Body of pancreas (tissue), 4 donors: Measurements from ENCODE around the gene MYBPC1.

Experiments
- POLR2A ChIP-seq, 3 donors: fragments of 450-650 bp; IDR thresholded peaks; one replicate each; pipeline ENCODE4 v1.6.1; 2016; ENCODE audit warnings: antibody characterized with exemption in 3 of 3, mild to moderate bottlenecking in 2 of 3
- TF ChIP-seq, protein P1 (sequence below), 7 experiments: fragments of 450-650 bp in 4 of 7; fragments of 200-600 bp in 3 of 7; sonication (generic) in 3 of 7; IDR thresholded peaks; one replicate each; pipeline ENCODE4 v1.5.1; 2016 to 2019; ENCODE audit warnings: antibody characterized with exemption in 7 of 7

DNA sequence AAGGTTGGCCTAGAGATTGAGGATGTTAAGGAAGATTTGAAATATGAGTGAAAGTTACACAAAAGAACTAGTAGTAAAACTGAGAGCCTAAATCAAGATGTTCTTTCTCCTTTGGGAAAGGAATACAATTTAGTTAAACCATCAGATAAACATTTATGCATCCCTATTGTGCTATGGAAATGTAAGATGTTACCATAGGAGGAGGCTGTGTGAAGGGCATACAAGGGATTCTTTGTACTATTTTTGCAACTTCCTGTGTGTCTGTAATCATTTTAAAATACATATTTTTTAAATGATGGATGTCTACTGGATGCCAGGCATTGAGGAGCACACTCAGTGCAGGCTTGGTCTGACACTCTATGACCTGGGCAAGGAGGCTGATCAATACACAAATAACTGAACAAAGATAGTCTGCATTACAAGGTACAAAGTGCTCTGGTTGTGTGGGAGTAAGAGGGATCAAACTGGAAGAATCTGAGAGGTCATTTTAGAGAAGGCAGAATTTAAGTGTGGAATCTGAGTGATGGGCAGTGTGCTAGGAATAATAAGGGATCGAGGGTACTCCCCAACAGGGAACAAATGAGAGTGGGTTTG, 96.8 kb downstream of the MYBPC1 start:
- TF ChIP-seq, protein P1, sequence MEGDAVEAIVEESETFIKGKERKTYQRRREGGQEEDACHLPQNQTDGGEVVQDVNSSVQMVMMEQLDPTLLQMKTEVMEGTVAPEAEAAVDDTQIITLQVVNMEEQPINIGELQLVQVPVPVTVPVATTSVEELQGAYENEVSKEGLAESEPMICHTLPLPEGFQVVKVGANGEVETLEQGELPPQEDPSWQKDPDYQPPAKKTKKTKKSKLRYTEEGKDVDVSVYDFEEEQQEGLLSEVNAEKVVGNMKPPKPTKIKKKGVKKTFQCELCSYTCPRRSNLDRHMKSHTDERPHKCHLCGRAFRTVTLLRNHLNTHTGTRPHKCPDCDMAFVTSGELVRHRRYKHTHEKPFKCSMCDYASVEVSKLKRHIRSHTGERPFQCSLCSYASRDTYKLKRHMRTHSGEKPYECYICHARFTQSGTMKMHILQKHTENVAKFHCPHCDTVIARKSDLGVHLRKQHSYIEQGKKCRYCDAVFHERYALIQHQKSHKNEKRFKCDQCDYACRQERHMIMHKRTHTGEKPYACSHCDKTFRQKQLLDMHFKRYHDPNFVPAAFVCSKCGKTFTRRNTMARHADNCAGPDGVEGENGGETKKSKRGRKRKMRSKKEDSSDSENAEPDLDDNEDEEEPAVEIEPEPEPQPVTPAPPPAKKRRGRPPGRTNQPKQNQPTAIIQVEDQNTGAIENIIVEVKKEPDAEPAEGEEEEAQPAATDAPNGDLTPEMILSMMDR (IDR thresholded peaks at IDR 0.05): no peak
- TF ChIP-seq POLR2A (IDR thresholded peaks at IDR 0.05): no peak
